NCI-H1930 (cell line): ENCODE results near the gene CPT1A.

ENCODE experiments used
- DNase-seq, 2 experiments: peaks; one replicate each; lab custom pipeline; 2025; lab: John Stamatoyannopoulos, UW

Gene CPT1A

GRCh38 chr11:68831124-68831523 lies 10.6 kb downstream of the CPT1A start:
- DNase-seq, result no peak

DNA sequence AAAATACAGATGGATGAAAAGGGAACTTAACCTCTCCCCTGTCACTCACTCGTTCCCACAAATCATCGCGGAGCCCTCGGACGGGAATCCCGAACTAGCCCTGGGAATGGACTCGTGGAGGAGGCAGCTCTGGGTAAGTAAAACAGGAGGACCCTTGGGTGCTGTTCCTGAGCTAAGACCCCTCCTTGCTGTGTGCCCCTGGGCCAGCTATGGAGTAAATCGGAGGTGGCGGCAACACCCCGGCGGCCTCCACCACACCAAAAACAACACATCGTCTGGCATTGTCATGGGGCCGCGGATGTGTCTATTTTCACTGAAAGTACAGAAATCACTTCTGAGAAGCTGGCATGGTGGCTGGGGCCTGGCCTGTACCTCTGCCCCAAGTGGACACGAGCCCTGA lies 12.1 kb downstream of the CPT1A start:
- no peak for DNase-seq

- DNase-seq, result no peak
Measured at GRCh38 chr11:68828957-68829356, 12.8 kb downstream of the CPT1A start.

GRCh38 chr11:68828155-68828931 lies 13.4 kb downstream of the CPT1A start:
- DNase-seq, result no peak

DNA sequence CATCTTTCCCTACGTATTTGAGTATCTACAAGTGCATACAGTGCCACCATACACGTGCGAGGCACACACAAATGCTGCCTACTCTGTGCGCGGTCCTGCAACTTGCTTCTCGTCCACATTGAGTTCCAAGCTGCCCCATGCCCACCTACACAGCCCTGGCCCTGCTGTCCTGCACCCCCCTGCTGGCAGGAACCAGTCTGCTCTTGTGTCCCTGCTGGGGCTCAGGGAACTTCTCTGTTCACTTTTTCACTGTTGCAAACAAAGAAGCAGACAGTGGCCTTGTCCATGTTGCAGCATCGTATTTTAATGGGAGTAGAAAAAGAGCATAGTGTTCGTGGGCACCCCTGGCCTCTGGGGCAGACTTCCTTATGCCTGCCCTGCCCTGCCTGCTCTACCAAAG lies 14.0 kb downstream of the CPT1A start:
- no peak for DNase-seq

DNA sequence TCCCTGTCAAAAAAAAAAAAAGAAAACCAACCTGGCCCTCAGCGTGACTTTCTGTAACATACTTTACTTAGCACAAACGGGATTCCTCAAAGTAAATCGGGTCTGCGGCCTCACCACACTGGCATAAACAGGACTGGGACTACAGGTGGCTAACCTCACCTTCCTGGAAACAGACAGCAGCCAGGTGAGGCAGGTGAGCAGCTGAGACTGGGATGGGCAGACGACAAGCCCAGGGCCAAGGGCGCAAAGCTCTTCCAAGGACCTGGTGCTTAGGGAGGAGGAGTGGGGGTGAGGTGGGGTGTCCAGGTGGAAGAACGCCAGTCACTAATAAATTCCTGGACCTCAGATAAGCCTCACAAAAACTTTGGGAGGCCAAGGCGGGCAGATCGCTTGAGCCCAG lies 15.0 kb downstream of the CPT1A start:
- DNase-seq, result no peak

GRCh38 chr11:68825571-68825970 lies 16.1 kb downstream of the CPT1A start:
- no peak for DNase-seq

- DNase-seq, result no peak
Measured at GRCh38 chr11:68822546-68822945, 19.2 kb downstream of the CPT1A start.

GRCh38 chr11:68821670-68822069 lies 20.0 kb downstream of the CPT1A start:
- DNase-seq, result no peak

DNA sequence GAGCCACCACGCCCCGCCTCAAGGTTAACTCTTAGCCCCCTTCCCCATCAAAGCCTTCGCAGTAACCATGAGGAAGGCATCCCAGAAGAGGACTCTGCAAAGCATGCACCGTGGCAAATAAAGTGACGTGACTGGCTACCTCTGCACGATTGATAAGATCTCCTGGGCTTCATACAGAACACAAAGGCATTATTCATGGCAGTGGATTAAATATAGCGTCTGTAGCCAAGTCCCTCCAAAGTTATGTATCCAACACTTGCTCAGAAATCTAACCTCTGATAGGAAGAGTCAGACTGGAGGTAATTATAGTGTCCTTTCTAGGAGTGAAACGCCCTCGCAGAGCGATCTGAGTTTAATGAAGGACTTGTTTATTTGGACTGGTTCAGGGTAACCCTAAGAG lies 22.4 kb downstream of the CPT1A start:
- no peak for DNase-seq

DNA sequence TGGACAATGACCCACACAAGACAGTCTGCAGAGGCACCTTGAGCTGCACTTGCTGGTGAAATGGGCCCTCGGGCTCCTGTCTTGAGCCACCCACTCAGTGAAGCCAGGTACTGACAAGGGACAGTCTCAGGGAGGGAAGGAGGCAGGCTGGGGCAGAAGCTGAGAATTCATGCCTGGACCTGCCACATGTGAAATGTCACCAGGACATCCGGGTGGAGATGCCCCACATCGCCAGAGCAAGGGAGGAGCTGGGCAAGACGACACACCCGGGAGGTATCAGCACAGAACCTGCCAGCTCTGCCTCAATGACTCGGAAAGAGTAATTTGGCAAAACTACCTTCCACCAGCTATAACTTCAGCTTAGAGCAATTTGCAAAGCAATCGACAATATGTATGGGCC lies 23.5 kb downstream of the CPT1A start:
- no peak for DNase-seq

DNA sequence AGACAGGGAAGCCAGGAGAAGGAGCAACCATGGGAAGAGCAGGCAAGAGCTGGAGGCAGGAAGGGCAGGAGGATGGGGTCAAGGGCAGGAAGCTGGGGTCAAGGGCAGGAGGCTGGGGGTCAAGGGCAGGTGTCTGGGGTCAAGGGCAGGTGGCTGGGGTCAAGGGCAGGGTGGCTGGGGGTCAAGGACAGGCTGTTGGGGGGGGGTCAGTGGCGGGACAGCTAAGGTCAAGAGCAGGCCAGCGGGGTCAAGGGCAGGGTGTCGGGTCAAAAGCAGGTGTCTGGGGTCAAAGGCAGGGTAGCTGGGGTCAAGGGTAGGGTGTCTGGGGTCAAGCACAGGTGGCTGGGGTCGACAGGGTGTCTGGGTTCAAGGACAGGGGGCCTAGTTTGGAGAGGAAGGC lies 24.2 kb downstream of the CPT1A start:
- DNase-seq, result no peak

GRCh38 chr11:68816917-68817419 lies 24.7 kb downstream of the CPT1A start:
- DNase-seq, result no peak

DNA sequence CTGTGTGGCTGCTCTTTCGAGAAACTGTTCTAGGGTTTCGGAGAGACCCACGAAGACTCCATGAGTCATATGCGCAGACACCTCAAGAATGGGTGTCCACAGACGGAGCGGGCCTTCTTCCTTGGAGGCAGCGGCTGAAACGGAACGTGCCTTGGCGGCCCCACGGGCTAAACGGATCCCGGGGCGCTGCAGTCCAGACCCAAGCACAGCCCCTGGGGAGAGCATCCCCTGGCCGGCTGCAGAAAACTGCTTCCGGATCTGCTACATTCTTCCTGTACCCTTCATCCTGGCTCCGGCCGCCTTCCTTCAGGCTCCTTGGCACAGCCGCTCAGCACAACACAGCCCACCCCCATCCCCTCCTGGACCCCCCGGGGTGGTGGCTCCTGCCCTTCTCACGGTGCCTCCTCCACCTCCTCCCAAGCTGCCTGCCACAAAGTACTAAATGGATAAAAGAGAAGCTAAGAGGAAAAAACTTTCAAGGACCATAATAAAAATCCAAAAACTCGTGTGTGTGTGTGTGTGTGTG lies 25.4 kb downstream of the CPT1A start:
- no peak for DNase-seq

DNA sequence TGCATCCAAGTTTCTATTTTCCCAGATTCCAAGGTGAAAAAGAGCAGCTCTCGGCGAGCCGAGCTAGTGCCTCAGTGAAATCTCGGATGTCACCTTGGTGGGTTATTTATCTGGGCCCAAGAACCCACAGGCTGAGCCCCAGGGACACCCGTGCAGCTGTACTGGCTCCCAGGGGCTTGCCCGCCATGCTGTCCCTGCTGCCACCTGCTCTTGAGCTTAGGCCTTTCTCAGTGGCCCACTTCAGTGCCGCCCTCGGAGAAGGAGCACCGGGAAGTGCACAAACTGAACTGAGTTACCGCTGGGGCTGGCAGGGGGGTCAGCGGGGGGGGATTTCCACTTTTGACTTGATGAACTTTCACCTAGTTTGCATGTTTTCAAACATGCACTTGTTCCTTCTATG lies 27.9 kb downstream of the CPT1A start:
- no peak for DNase-seq

- no peak for DNase-seq
Measured at GRCh38 chr11:68812526-68812925, 29.2 kb downstream of the CPT1A start.

DNA sequence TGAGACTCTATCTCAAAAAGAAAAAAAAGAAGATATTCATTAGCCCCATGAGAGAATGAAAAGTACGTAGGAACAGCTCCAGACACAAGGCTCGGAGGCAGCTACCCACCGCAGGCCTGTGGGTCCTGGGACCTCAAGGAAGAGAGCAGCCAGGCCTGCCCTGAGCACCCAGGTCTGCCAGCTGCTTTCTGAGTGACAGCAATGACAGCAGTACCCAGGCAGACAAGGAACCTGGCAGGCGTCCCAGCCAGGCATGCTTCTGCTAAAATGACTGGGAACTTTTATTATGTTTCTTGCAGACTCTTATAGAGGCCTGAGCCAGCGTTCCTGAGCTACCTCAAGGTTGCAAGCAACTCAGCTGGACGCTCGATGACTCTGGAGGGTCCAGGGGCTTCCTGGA lies 31.6 kb downstream of the CPT1A start:
- DNase-seq, result no peak

- no peak for DNase-seq
Measured at GRCh38 chr11:68809506-68809905, 32.2 kb downstream of the CPT1A start.

- DNase-seq, result no peak
Measured at GRCh38 chr11:68808787-68809186, 32.9 kb downstream of the CPT1A start.

- DNase-seq, result no peak
Measured at GRCh38 chr11:68806931-68807844, 34.5 kb downstream of the CPT1A start.

DNA sequence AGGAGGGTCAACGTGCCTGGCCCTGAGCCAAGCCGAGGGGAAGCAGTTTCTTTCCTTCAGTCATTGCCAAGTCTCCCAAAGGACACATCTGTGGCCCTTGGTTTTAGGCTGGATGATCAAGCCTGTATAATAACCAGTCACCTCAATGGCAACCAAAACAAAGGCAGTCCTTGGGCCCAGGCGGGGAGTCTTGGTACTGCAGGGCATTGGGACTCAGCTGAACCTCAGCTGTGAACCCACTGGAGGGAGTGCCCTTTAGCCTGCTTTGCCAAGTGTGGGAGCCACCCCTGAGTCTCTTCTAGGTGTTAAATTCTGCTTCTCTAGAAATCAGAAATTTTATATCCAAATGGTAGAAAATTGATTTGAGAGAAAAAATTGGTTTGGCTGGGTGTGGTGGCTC lies 36.9 kb downstream of the CPT1A start:
- no peak for DNase-seq

- no peak for DNase-seq
Measured at GRCh38 chr11:68803766-68804165, 38.0 kb downstream of the CPT1A start.
